WERI-Rb-1 (cell line): ENCODE results near the gene TMEM72.

ENCODE experiments used
- DNase-seq: peaks from one replicate; pipeline ENCODE4 v3.0.0-alpha.2; 2020
- H3K27ac ChIP-seq: fragments of 250-450 bp; sonication (Bioruptor Pico); 2 replicates; pipeline ENCODE4 v1.5.1; 2020; ENCODE audit warnings: mild to moderate bottlenecking, moderate library complexity
- H3K27me3 ChIP-seq: fragments of 250-450 bp; sonication (Bioruptor Pico); 2 replicates; pipeline ENCODE4 v1.5.1; 2021; ENCODE audit warnings: mild to moderate bottlenecking, low read depth, moderate library complexity; ENCODE audit not compliant: insufficient read depth, severe bottlenecking
- H3K36me3 ChIP-seq: fragments of 250-450 bp; sonication (Bioruptor Pico); 2 replicates; pipeline ENCODE4 v1.5.1; 2020; ENCODE audit warnings: mild to moderate bottlenecking, moderate library complexity
- H3K4me3 ChIP-seq: 2 replicates; pipeline ENCODE4 v1.5.1; 2011; ENCODE audit warnings: low read depth, mild to moderate bottlenecking, control low read depth, low read length
- H3K9me3 ChIP-seq: fragments of 250-450 bp; sonication (Bioruptor Pico); 2 replicates; pipeline ENCODE4 v1.5.1; 2021; ENCODE audit warnings: mild to moderate bottlenecking, moderate library complexity; ENCODE audit not compliant: severe bottlenecking
- CTCF ChIP-seq: IDR thresholded peaks from 2 replicates; pipeline ENCODE4 v1.5.1; 2011; ENCODE audit warnings: low read depth, mild to moderate bottlenecking, control low read depth, inconsistent platforms, low read length

The TMEM72 gene

GRCh38 chr10:44933451-44934321 lies 22.5 kb downstream of the TMEM72 start:
- H3K9me3 ChIP-seq: no peaks in the 10 kb centered on the region
- H3K27ac ChIP-seq: no peak overlapping the region
- no peak for DNase-seq
- no peaks in the 10 kb centered on the region for H3K36me3 ChIP-seq
- TF ChIP-seq CTCF: no peak
- no peaks in the 10 kb centered on the region for H3K27me3 ChIP-seq
- no peak overlapping the region for H3K4me3 ChIP-seq

- no peak for TF ChIP-seq CTCF
- Histone ChIP-seq H3K4me3 (no peak overlapping the region), H3K9me3 (no peaks in the 10 kb centered on the region), H3K27ac (no peak overlapping the region), H3K27me3 (no peaks in the 10 kb centered on the region), H3K36me3 (no peaks in the 10 kb centered on the region)
- DNase-seq: no peak
Observed at GRCh38 chr10:44934416-44935200, 23.5 kb downstream of the TMEM72 start.

DNA sequence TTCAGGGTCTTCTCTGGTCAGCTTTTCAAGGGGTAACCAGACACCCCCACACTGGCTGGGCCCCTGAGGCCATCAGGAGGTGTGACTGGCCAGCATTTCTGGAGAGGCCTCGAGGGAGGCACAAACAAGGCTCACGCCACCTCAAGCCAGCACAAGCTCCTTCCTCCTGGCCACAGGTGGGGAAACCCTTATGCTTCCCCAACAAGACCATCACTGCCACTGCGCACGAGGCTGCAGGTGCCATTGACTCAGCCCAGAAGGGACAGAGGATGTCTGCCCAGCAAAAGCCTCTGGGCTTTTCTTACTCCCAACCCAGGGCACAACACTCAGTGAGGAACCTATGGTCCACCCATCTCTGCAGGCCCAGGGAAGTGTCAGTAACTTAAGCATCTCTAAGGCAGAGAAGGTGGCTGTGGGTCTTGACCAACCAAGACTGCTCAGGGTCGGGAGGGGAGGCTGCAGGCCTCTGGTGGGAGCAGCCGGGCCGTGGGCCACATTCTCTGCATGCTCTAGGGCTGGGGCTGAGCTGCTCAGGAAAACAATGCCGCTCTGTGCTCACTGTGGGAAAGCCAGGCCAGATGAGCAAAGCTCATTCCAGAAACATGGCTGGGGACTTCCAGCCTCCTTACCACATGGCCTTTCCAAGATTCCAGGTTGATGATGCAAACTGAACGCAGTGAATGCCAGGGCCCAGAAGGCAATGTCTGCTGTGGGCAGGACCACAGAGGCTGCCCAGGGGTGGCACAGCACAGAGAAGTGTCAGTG lies 24.2 kb downstream of the TMEM72 start:
- H3K9me3 ChIP-seq: no peaks in the 10 kb centered on the region
- H3K27ac ChIP-seq: no peak overlapping the region
- no peaks in the 10 kb centered on the region for H3K36me3 ChIP-seq
- no peak for DNase-seq
- TF ChIP-seq CTCF: no peak
- no peaks in the 10 kb centered on the region for H3K27me3 ChIP-seq
- no peak overlapping the region for H3K4me3 ChIP-seq

DNA sequence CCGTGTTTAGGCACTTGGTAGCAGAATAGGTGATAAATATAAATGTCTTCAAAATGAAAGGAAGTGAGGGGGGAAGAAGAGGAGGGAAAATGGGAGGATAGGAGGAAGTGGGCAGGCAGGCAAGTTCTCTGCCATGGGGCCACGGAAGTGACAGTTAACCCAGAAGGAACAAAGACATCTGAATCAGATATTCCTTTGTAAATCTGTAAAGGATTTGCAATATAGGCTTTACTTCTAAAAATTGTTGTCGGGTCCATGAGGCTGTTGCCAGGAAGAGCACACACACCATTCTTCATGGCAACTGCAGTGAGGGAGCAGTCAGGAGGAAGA lies 24.8 kb downstream of the TMEM72 start:
- DNase-seq: no peak
- H3K4me3 ChIP-seq: no peak overlapping the region
- no peaks in the 10 kb centered on the region for H3K9me3 ChIP-seq
- H3K27ac ChIP-seq: no peak overlapping the region
- H3K36me3 ChIP-seq: no peaks in the 10 kb centered on the region
- H3K27me3 ChIP-seq: no peaks in the 10 kb centered on the region
- no peak for TF ChIP-seq CTCF

- no peaks in the 10 kb centered on the region for H3K9me3 ChIP-seq
- H3K27ac ChIP-seq: no peak overlapping the region
- H3K27me3 ChIP-seq: no peaks in the 10 kb centered on the region
- H3K4me3 ChIP-seq: no peak overlapping the region
- TF ChIP-seq CTCF: no peak
- H3K36me3 ChIP-seq: no peaks in the 10 kb centered on the region
- no peak for DNase-seq
Observed at GRCh38 chr10:44936314-44936975, 25.3 kb downstream of the TMEM72 start.
